IMR-90 (cell line): ENCODE measurements around the gene MPC1. TPM values are rescaled to one million over a fixed set of nuclear protein-coding genes. Genes with fewer than 3 reads are reported as not detected.

ENCODE experiments used
- ATAC-seq: fragments of 200-7000 bp; cut with Tn5 transposase; 2 replicates; pipeline ENCODE4 v1.9.1; 2020; ENCODE audit warnings: low read depth, mild to moderate bottlenecking, moderate library complexity
- BruUV-seq: library from RNA; stranded (reverse); fragments of 400-500 nt; replicated peaks from 2 replicates; lab custom pipeline; 2021; lab: Mats Ljungman, UMichigan
- CTCF ChIA-PET: fragments of 300-600 bp; formaldehyde crosslinking; extraction: SDS; loops from one replicate; lab custom pipeline; 2021; ENCODE audit warnings: antibody characterized with exemption; lab: Yijun Ruan, JAX
- POLR2A ChIA-PET: fragments of 300-600 bp; sonication (Branson Sonifier 250); formaldehyde crosslinking; loops from one replicate; lab custom pipeline; 2022; ENCODE audit warnings: antibody characterized with exemption; ENCODE audit not compliant: unreplicated experiment; lab: Charles Lee
- DNase-seq: peaks from one replicate; pipeline ENCODE4 v3.0.0; 2013
- H2AFZ ChIP-seq: replicated peaks from 2 replicates; pipeline ENCODE3; 2013; ENCODE audit warnings: low read length, mild to moderate bottlenecking; ENCODE audit not compliant: poor library complexity
- H2AK5ac ChIP-seq: 2 replicates; pipeline ENCODE4 v1.6.1; 2013; ENCODE audit warnings: low read depth, low read length, inconsistent platforms
- H2AK9ac ChIP-seq: replicated peaks from 2 replicates; pipeline ENCODE3; 2013; ENCODE audit warnings: mild to moderate bottlenecking, low read depth, low read length, moderate library complexity; ENCODE audit not compliant: poor library complexity
- H2BK120ac ChIP-seq: 2 replicates; pipeline ENCODE4 v1.6.1; 2013; ENCODE audit warnings: low read depth, low read length, inconsistent platforms
- H2BK15ac ChIP-seq: 3 replicates; pipeline ENCODE4 v1.6.1; 2013; ENCODE audit warnings: low read depth, low read length, inconsistent platforms
- H2BK20ac ChIP-seq: 2 replicates; pipeline ENCODE4 v1.6.1; 2013; ENCODE audit warnings: low read depth, mild to moderate bottlenecking, inconsistent platforms, low read length, moderate library complexity
- H2BK5ac ChIP-seq: 2 replicates; pipeline ENCODE4 v1.6.1; 2013; ENCODE audit warnings: mild to moderate bottlenecking, low read depth, low read length, inconsistent platforms; ENCODE audit not compliant: poor library complexity, severe bottlenecking
- H3K14ac ChIP-seq: replicated peaks from 2 replicates; pipeline ENCODE4 v1.6.1; 2013; ENCODE audit warnings: low read depth, low read length, inconsistent platforms
- H3K18ac ChIP-seq: 2 replicates; pipeline ENCODE4 v1.6.1; 2013; ENCODE audit warnings: low read depth, low read length, control low read depth
- H3K23ac ChIP-seq: 2 replicates; pipeline ENCODE4 v1.6.1; 2013; ENCODE audit warnings: low read depth, low read length, inconsistent platforms
- H3K27ac ChIP-seq: 2 replicates; pipeline ENCODE4 v1.5.1; 2013; ENCODE audit warnings: mild to moderate bottlenecking, control low read depth, low read length; ENCODE audit not compliant: insufficient read depth
- H3K27me3 ChIP-seq: 2 replicates; pipeline ENCODE4 v1.6.1; 2013; ENCODE audit warnings: low read length; ENCODE audit not compliant: control insufficient read depth, insufficient read depth
- H3K36me3 ChIP-seq: 2 replicates; pipeline ENCODE4 v1.6.1; 2013; ENCODE audit warnings: low read length, mixed read lengths; ENCODE audit not compliant: control insufficient read depth, insufficient read depth
- H3K4ac ChIP-seq: 2 replicates; pipeline ENCODE4 v1.6.1; 2013; ENCODE audit warnings: low read depth, low read length, inconsistent platforms
- H3K4me1 ChIP-seq: 2 replicates; pipeline ENCODE4 v1.6.1; 2013; ENCODE audit warnings: low read length, mixed read lengths; ENCODE audit not compliant: control insufficient read depth, insufficient read depth
- H3K4me2 ChIP-seq: 2 replicates; pipeline ENCODE4 v1.6.1; 2013; ENCODE audit warnings: low read depth, mild to moderate bottlenecking, control low read depth, low read length, moderate library complexity
- H3K4me3 ChIP-seq: 2 replicates; pipeline ENCODE4 v1.5.1; 2013; ENCODE audit warnings: low read depth, mild to moderate bottlenecking, control low read depth, low read length, moderate library complexity; ENCODE audit not compliant: insufficient read depth
- H3K56ac ChIP-seq: 2 replicates; pipeline ENCODE4 v1.6.1; 2013; ENCODE audit warnings: low read length, inconsistent platforms; ENCODE audit not compliant: insufficient read depth; ENCODE audit errors: extremely low read depth
- H3K79me1 ChIP-seq, 2 experiments: 2 replicates each; pipeline ENCODE4 v1.6.1; 2013; ENCODE audit warnings: low read length in 2 of 2, inconsistent platforms in 1 of 2, low read depth in 1 of 2
- H3K9ac ChIP-seq: 2 replicates; pipeline ENCODE4 v1.6.1; 2013; ENCODE audit warnings: low read depth, low read length, control low read depth
- H3K9me1 ChIP-seq: 2 replicates; pipeline ENCODE4 v1.6.1; 2013; ENCODE audit warnings: low read length, inconsistent platforms; ENCODE audit not compliant: insufficient read depth
- H3K9me3 ChIP-seq: 2 replicates; pipeline ENCODE4 v1.6.1; 2013; ENCODE audit warnings: low read length; ENCODE audit not compliant: control insufficient read depth, insufficient read depth
- H4K20me1 ChIP-seq: 2 replicates; pipeline ENCODE4 v1.6.1; 2013; ENCODE audit warnings: low read length, inconsistent platforms; ENCODE audit not compliant: insufficient read depth
- H4K5ac ChIP-seq: 2 replicates; pipeline ENCODE4 v1.6.1; 2013; ENCODE audit warnings: mild to moderate bottlenecking, low read depth, low read length, control low read depth
- H4K8ac ChIP-seq, 2 experiments: 2 replicates each; pipeline ENCODE4 v1.6.1; 2013; ENCODE audit warnings: low read depth in 2 of 2, low read length in 2 of 2, control low read depth in 1 of 2, inconsistent platforms in 1 of 2
- H4K91ac ChIP-seq: 2 replicates; pipeline ENCODE4 v1.6.1; 2013; ENCODE audit warnings: low read depth, low read length, inconsistent platforms; ENCODE audit not compliant: insufficient read depth
- MAFK ChIP-seq: IDR thresholded peaks from 2 replicates; pipeline ENCODE4 v1.6.1; 2012; ENCODE audit warnings: low read depth, low read length, improper control_type of control experiment
- POLR2A ChIP-seq: IDR thresholded peaks from 2 replicates; pipeline ENCODE4 v1.6.1; 2012; ENCODE audit warnings: mild to moderate bottlenecking, low read depth, low read length
- WGBS, 2 experiments: methylation state at CpG; one replicate each; pipeline versions ENCODE4 v1.1.5 to v1.1.7; 2013; ENCODE audit warnings: missing lambda C conversion rate in 2 of 2; ENCODE audit not compliant: insufficient read length in 1 of 2; ENCODE audit errors: extremely low coverage in 2 of 2; 5-methylcytosine and 5-hydroxymethylcytosine counted together
- dilution Hi-C: fragments of 300-500 bp; cut with HindIII; formaldehyde crosslinking; loops from one replicate; pipeline ENCODE4 v1.14.3; 2018; ENCODE audit warnings: low sequenced_read_pairs; ENCODE audit not compliant: unreplicated experiment
- in situ Hi-C: fragments of 300-500 bp; cut with MboI; formaldehyde crosslinking; loops from 3 replicates; pipeline ENCODE4 v1.14.3; 2019; ENCODE audit warnings: low sequenced_read_pairs, inconsistent platforms, mixed read lengths
- intact Hi-C: fragments of 100-400 bp; cut with micrococcal nuclease; formaldehyde crosslinking; loops from 2 replicates; pipeline ENCODE4 v1.10.0; 2022
- polyA plus RNA-seq, 3 experiments: library from polyadenylated mRNA; depleted of rRNA; stranded (reverse); fragments of >200 nt; gene quantifications; 2 replicates each; pipeline ENCODE4 v1.2.3, GENCODE V29; 2012; ENCODE audit warnings: low replicate concordance in 1 of 3
- total RNA-seq: library from RNA; depleted of rRNA; stranded (reverse); fragments of >200 nt; gene quantifications from 2 replicates; pipeline ENCODE4 v1.2.3, GENCODE V29; 2012
- TF ChIP-seq, protein P1 (sequence below): fragments of 150-350 bp; IDR thresholded peaks from 2 replicates; pipeline ENCODE4 v1.6.1; 2016; ENCODE audit warnings: low read depth, mild to moderate bottlenecking, low read length, moderate library complexity, borderline replicate concordance

The MPC1 gene
- total and polyA plus RNA-seq, 2 of the 4 experiments (the other 2 are of a cell fraction), result 10.9 to 12.0 TPM

DNA sequence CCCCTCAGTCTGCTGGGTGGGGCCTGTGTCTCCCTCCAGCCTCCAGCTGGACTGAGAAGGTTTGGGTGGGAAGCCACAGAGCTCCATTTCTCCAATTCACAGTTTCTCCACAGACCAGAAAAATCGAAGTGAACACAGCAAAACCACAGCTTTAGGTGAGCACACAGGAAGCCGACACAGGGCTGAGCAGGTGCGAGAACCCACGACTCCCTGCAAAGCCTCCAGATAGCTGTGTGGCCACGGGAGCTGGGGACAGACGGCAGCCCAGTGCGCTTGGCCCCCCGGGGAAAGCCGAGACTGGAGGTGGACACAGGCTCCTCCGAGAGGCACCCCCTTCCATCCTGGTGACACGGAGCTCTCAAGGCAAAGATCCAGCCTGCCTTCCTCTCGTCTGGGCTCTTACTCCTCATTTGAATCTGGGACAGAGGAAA is 29.0 kb upstream of the MPC1 start:
- Histone ChIP-seq H4K20me1 (peaks cover 3% of the 10 kb centered on the region), H3K4me1 (no peaks in the 10 kb centered on the region), H3K9me1 (peaks cover 3% of the 10 kb centered on the region), H2AK9ac (no peak overlapping the region), H2AK5ac (no peak overlapping the region), H4K8ac (no peak overlapping the region), H2BK20ac (no peak overlapping the region), H3K4ac (no peak overlapping the region), H3K18ac (no peak overlapping the region), H4K5ac (no peak overlapping the region), H3K4me2 (no peak overlapping the region), H3K14ac (no peak overlapping the region), H3K4me3 (no peak overlapping the region), H3K9ac (no peak overlapping the region), H2BK15ac (no peak overlapping the region), H3K36me3 (peaks cover 49% of the 10 kb centered on the region), H3K27ac (no peak overlapping the region), H3K56ac (no peak overlapping the region), H2BK120ac (no peak overlapping the region), H2AFZ (no peak overlapping the region), H2BK5ac (no peak overlapping the region), H3K79me1 (0 out of 4 replicates have a peak, but pooled peaks cover 0 to 5% of the 10 kb centered on the region in 2 experiments), H3K9me3 (no peaks in the 10 kb centered on the region), H3K23ac (no peak overlapping the region), H4K91ac (no peak overlapping the region), H3K27me3 (no peaks in the 10 kb centered on the region)
- dilution Hi-C loops, result no loop called here
- no peak for ATAC-seq
- TF ChIP-seq, protein P1, sequence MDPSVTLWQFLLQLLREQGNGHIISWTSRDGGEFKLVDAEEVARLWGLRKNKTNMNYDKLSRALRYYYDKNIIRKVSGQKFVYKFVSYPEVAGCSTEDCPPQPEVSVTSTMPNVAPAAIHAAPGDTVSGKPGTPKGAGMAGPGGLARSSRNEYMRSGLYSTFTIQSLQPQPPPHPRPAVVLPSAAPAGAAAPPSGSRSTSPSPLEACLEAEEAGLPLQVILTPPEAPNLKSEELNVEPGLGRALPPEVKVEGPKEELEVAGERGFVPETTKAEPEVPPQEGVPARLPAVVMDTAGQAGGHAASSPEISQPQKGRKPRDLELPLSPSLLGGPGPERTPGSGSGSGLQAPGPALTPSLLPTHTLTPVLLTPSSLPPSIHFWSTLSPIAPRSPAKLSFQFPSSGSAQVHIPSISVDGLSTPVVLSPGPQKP, result no peak
- TF ChIP-seq MAFK (no peak), POLR2A (no peak)
- ChIA-PET POLR2A (no interaction called here), CTCF (no interaction called here)
- in situ Hi-C loops, result no loop called here
- BruUV-seq, result no TSS peak
- DNase-seq, result no peak
- intact Hi-C loops, result no loop called here
- 97% methylated on average over 9 of the region's 12 CpGs; no CpG with 5 or more reads in 1 of the 2 experiments for WGBS, 2 experiments
